ENCODE results near the gene PIGT. TPM values are rescaled to one million over a fixed set of nuclear protein-coding genes. Genes with fewer than 3 reads are reported as not detected.

The PIGT gene
- total and polyA plus RNA-seq, 8 donors = 22.6 to 137 (median 58.8) TPM

DNA sequence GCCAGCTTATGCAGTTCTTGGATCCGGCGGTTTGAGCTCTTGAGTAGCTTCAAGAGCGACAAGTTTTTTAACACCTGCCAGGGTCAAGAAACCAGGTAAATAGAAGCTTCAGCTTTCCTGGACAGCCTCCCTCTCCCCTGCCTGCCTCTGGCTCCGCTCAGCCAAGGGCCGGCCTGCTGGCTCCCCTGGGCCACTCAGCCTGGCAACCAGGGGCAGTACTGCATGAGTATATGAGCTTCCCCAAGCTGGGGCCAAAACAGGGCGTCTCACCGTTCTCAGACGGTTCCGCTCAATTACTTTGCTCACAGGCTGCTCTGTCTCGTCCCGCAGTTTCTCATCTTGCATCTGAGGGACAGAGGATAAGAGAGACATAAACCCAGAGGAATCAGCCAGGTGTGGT is 38.7 kb upstream of the PIGT start:
- intact Hi-C loops (cut with DNase I; ENCODE audit: low total_unique reads) = loop anchor here (5.0 kb wide), 1 partner anchor 55 kb away; no protein-coding TSS in a partner anchor
- DNase-seq = no peak
- TF ChIP-seq EP300 (IDR thresholded peaks at IDR 0.05) (no peak), POLR2A (IDR thresholded peaks at IDR 0.05) (no peak), POLR2AphosphoS5 (IDR thresholded peaks at IDR 0.05) (no peak)
- TF ChIP-seq, protein P1, sequence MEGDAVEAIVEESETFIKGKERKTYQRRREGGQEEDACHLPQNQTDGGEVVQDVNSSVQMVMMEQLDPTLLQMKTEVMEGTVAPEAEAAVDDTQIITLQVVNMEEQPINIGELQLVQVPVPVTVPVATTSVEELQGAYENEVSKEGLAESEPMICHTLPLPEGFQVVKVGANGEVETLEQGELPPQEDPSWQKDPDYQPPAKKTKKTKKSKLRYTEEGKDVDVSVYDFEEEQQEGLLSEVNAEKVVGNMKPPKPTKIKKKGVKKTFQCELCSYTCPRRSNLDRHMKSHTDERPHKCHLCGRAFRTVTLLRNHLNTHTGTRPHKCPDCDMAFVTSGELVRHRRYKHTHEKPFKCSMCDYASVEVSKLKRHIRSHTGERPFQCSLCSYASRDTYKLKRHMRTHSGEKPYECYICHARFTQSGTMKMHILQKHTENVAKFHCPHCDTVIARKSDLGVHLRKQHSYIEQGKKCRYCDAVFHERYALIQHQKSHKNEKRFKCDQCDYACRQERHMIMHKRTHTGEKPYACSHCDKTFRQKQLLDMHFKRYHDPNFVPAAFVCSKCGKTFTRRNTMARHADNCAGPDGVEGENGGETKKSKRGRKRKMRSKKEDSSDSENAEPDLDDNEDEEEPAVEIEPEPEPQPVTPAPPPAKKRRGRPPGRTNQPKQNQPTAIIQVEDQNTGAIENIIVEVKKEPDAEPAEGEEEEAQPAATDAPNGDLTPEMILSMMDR (IDR thresholded peaks at IDR 0.05) = no peak
- no peaks in the 10 kb centered on the region for H3K9me3 ChIP-seq
- no peak overlapping the region for H3K4me3 ChIP-seq
- H3K36me3 ChIP-seq = peaks cover 0 to 17% (median 8%) of the 10 kb centered on the region in 4 donors
- no peak overlapping the region for H3K27ac ChIP-seq
- WGBS, 5 donors = 79 to 93% (median 82%) methylated on average over 9 to 11 of the region's 11 CpGs
- H3K4me1 ChIP-seq = peaks cover 14 to 19% (median 18%) of the 10 kb centered on the region in 4 donors
- H3K27me3 ChIP-seq = no peaks in the 10 kb centered on the region

DNA sequence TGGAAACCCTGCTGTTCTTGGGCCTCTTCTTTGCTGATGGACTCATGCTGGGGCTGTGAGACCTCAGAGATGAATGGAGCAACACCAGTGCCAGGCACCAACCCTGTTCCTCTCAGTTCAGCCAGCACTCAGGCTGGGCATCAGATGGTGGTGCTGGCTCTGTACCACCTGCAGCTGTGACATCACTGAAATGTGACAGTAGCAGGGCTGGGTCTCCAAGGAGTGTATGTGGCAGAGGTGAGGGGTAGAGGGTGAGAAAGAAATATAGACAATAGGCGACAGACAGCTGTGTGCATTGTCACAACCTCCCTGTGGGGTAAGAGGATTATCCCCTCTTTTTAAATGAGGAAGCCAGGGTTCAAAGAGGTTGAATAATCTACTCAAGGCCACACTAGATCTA is 37.8 kb upstream of the PIGT start, which contains the start of gene TP53TG5:
TSS of gene TP53TG5 (minus strand) at position 135 of the 400 bp plus-strand sequence. CDS start at position 46, 89 bp downstream.
- no peak for DNase-seq
- Histone ChIP-seq H3K36me3 (peaks cover 0 to 17% (median 8%) of the 10 kb centered on the region in 4 donors), H3K4me3 (no peak within 1 kb of the TSS), H3K9me3 (no peaks in the 10 kb centered on the region), H3K27ac (no peak within 1 kb of the TSS), H3K4me1 (peaks cover 5 to 10% (median 9%) of the 10 kb centered on the region in 4 donors), H3K27me3 (no peaks in the 10 kb centered on the region)
- 75 to 89% (median 85%) methylated on average over 1 of the region's 1 CpG for WGBS, 5 donors
- no peak for TF ChIP-seq POLR2AphosphoS5 (IDR thresholded peaks at IDR 0.05)
- TF ChIP-seq, protein P1 (IDR thresholded peaks at IDR 0.05) = no peak
- TF ChIP-seq POLR2A (IDR thresholded peaks at IDR 0.05) = no peak
- TF ChIP-seq EP300 (IDR thresholded peaks at IDR 0.05) = no peak
- intact Hi-C loops (cut with DNase I; ENCODE audit: low total_unique reads) = loop anchor here (5.0 kb wide), 1 partner anchor 54 kb away; no protein-coding TSS in a partner anchor

DNA sequence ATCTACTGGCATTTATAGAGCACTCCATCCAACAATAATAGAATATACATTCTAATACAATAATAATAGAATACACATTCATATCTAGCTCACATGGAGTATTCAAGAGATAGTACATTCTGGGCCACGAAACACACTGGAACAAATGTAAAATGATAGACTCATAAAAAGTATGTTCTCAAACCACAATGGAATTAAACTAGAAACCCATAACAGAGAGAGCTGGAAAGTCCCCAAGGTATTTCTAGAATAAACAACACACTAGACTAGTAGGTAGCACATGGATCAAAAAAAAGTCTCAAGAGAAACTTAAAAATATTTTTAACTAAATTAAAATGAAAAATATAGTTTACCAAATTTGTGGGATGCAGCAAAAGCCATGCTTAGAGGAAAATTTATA is 28.7 kb upstream of the PIGT start:
- H3K36me3 ChIP-seq = no peaks in the 10 kb centered on the region
- no peaks in the 10 kb centered on the region for H3K27me3 ChIP-seq
- WGBS, 5 donors = 90 to 98% (median 92%) methylated on average over 1 of the region's 1 CpG
- no peak overlapping the region for H3K4me3 ChIP-seq
- no peak overlapping the region for H3K27ac ChIP-seq
- no peaks in the 10 kb centered on the region for H3K4me1 ChIP-seq
- intact Hi-C loops (cut with DNase I; ENCODE audit: low total_unique reads) = no loop called here
- no peak for DNase-seq
- TF ChIP-seq EP300 (IDR thresholded peaks at IDR 0.05) = no peak
- TF ChIP-seq, protein P1 (IDR thresholded peaks at IDR 0.05) = no peak
- no peaks in the 10 kb centered on the region for H3K9me3 ChIP-seq

DNA sequence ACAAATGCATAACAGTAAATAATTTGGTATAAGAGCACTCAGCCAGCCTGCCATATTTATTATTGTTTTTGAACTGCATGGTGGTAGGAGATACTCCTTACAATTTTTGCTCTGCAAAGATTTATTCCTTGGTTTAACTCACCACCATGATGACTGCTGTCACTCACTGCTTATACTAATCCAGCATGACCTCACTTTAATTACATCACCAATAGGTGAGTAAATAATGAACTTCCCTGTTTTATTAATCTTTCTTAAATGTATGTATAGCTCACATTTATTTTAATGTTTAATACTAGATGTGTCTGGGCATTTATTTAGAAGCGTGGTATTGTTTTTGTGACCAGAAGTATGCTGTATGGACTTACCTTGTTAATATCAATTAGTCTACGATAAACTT is 25.0 kb upstream of the PIGT start:
- WGBS, 5 donors = 89 to 92% (median 91%) methylated on average over 2 of the region's 2 CpGs
- TF ChIP-seq EP300 (IDR thresholded peaks at IDR 0.05) = no peak
- TF ChIP-seq POLR2A (IDR thresholded peaks at IDR 0.05) = no peak
- TF ChIP-seq, protein P1 (IDR thresholded peaks at IDR 0.05) = no peak
- no peak for TF ChIP-seq POLR2AphosphoS5 (IDR thresholded peaks at IDR 0.05)

More for the DNA sequence above, 25.0 kb upstream of the PIGT start:
- DNase-seq = no peak
- peaks cover 0 to 14% (median 7%) of the 10 kb centered on the region in 4 donors for H3K36me3 ChIP-seq
- H3K9me3 ChIP-seq = no peaks in the 10 kb centered on the region
- intact Hi-C loops (cut with DNase I; ENCODE audit: low total_unique reads) = no loop called here
- H3K27me3 ChIP-seq = no peaks in the 10 kb centered on the region
- H3K4me1 ChIP-seq = no peaks in the 10 kb centered on the region
- no peak overlapping the region for H3K27ac ChIP-seq
- H3K4me3 ChIP-seq = no peak overlapping the region

Measured in stomach (tissue), 9 donors.